Gastrocnemius medialis (tissue), 4 donors: Measurements from ENCODE around the gene ANKRD33B.

Experiments
- CTCF ChIP-seq, 5 experiments: fragments of 450-650 bp in 3 of 5; fragments of 200-600 bp in 2 of 5; sonication (generic) in 2 of 5; IDR thresholded peaks in 4 of 5; conservative IDR thresholded peaks in 1 of 5; 1 replicate in 4 of 5; 2 replicates in 1 of 5; pipeline ENCODE4 v1.5.1; 2016 to 2019; ENCODE audit warnings: antibody characterized with exemption in 5 of 5, mild to moderate bottlenecking in 3 of 5, moderate library complexity in 3 of 5
- POLR2A ChIP-seq, 2 donors: fragments of 450-650 bp; IDR thresholded peaks; one replicate each; pipeline ENCODE4 v1.6.1; 2017; ENCODE audit warnings: antibody characterized with exemption in 2 of 2, mild to moderate bottlenecking in 2 of 2, moderate library complexity in 2 of 2

- TF ChIP-seq CTCF (IDR thresholded peaks at IDR 0.05 in 4 of 5, conservative IDR thresholded peaks at IDR 0.05 in 1 of 5) (no peak), POLR2A (IDR thresholded peaks at IDR 0.05) (no peak)
Observed at GRCh38 chr5:10637944-10638343, 74.1 kb downstream of the ANKRD33B start.
